Gastrocnemius medialis (tissue), 4 donors: ENCODE data around the gene HIRA. TPM values are rescaled to one million over a fixed set of nuclear protein-coding genes. Genes with fewer than 3 reads are reported as not detected.
"Not testable (repeated sequence)": the region's sequence is repeated elsewhere in the genome, so short reads cannot be mapped to it uniquely, and the experiment has no call there.

Experiments used
- ATAC-seq, 2 donors: fragments of 150-250 bp; one replicate each; pipeline ENCODE4 v1.9.1; 2016
- DNase-seq, 2 donors: peaks; one replicate each; pipeline ENCODE4 v3.0.0-alpha.2; 2019
- H3K27ac ChIP-seq, 4 donors: fragments of 200-600 bp; sonication (generic); 1 replicate in 1 of 4; 2 replicates in 3 of 4; pipeline ENCODE4 v1.5.1; 2016 to 2018; ENCODE audit warnings: mild to moderate bottlenecking in 2 of 4, moderate library complexity in 1 of 4
- H3K27me3 ChIP-seq, 3 donors: fragments of 200-600 bp; sonication (generic) in 2 of 3; 1 replicate in 1 of 3; 2 replicates in 2 of 3; pipeline versions ENCODE4 v1.5.1 to v1.6.0; 2016 to 2019; ENCODE audit warnings: mild to moderate bottlenecking in 1 of 3, moderate library complexity in 1 of 3
- H3K36me3 ChIP-seq, 2 donors: fragments of 200-600 bp; sonication (generic) in 1 of 2; one replicate each; pipeline ENCODE4 v1.5.1; 2017 to 2018
- H3K4me1 ChIP-seq, 2 donors: fragments of 200-600 bp; sonication (generic) in 1 of 2; one replicate each; pipeline ENCODE4 v1.5.1; 2016 to 2017; ENCODE audit warnings: mild to moderate bottlenecking in 2 of 2
- H3K4me3 ChIP-seq, 4 donors: fragments of 200-600 bp; sonication (generic) in 3 of 4; 1 replicate in 1 of 4; 2 replicates in 3 of 4; pipeline ENCODE4 v1.5.1; 2016 to 2019; ENCODE audit warnings: mild to moderate bottlenecking in 2 of 4
- H3K9me3 ChIP-seq, 3 donors: fragments of 200-600 bp; sonication (generic) in 2 of 3; 1 replicate in 1 of 3; 2 replicates in 2 of 3; pipeline ENCODE4 v1.5.1; 2016 to 2019
- CTCF ChIP-seq, 5 experiments: fragments of 450-650 bp in 3 of 5; fragments of 200-600 bp in 2 of 5; sonication (generic) in 2 of 5; IDR thresholded peaks in 4 of 5; conservative IDR thresholded peaks in 1 of 5; 1 replicate in 4 of 5; 2 replicates in 1 of 5; pipeline ENCODE4 v1.5.1; 2016 to 2019; ENCODE audit warnings: antibody characterized with exemption in 5 of 5, mild to moderate bottlenecking in 3 of 5, moderate library complexity in 3 of 5
- POLR2A ChIP-seq, 2 donors: fragments of 450-650 bp; IDR thresholded peaks; one replicate each; pipeline ENCODE4 v1.6.1; 2017; ENCODE audit warnings: antibody characterized with exemption in 2 of 2, mild to moderate bottlenecking in 2 of 2, moderate library complexity in 2 of 2
- in situ Hi-C, 4 donors: fragments of 200-750 bp; cut with MboI; loops; one replicate each; pipeline versions ENCODE4 v1.15.0 to v1.8.0; 2017; ENCODE audit warnings: low sequenced_read_pairs in 4 of 4
- intact Hi-C: fragments of 100-400 bp; cut with DNase I; formaldehyde crosslinking; loops from one replicate; pipeline ENCODE4 v1.15.1; 2023; ENCODE audit warnings: low total_unique reads
- total RNA-seq, 4 donors: library from RNA; depleted of rRNA; stranded (reverse); fragments of >200 nt; gene quantifications; one replicate each; pipeline versions ENCODE4 v1.1.0 to v1.2.3, GENCODE V29; 2016

Gene HIRA
- total RNA-seq, 4 donors from 2014 or later, result 14.2 to 46.8 (median 24.6) TPM

- ATAC-seq (peak; percentile 49 to 58), DNase-seq (peak in 1 of 2 donors; percentile 51)
- Histone ChIP-seq H3K27me3 (no peaks in the 10 kb centered on the region), H3K27ac (peak overlapping the region; percentile 91 to 100 (median 96)), H3K36me3 (peaks cover 0 to 45% of the 10 kb centered on the region in 2 donors), H3K4me1 (peaks cover 39 to 45% of the 10 kb centered on the region in 2 donors), H3K9me3 (no peaks in the 10 kb centered on the region), H3K4me3 (peak overlapping the region; percentile 77 to 93 (median 86))
- TF ChIP-seq POLR2A (IDR thresholded peaks at IDR 0.05) (no peak), CTCF (IDR thresholded peaks at IDR 0.05 in 4 of 5, conservative IDR thresholded peaks at IDR 0.05 in 1 of 5) (no peak)
- intact Hi-C loops (no loop called here), in situ Hi-C loops (loop anchor here in 2 of 4 donors (10.0 kb wide), 2 partner anchors 153 to 163 kb away; partner anchors contain the start of gene CLTCL1 (in 1 of the 2))
Measured at GRCh38 chr22:19448076-19448607, 16.6 kb upstream of the HIRA start.

GRCh38 chr22:19447330-19448075 lies 16.0 kb upstream of the HIRA start, which contains the start of gene C22orf39:
Gene C22orf39, minus strand, starts transcription at chr22:19447711. Its CDS starts 23 bp downstream, at chr22:19447688.
- peak; percentile 90 for ATAC-seq
- intact Hi-C loops, result loop anchor here (1.0 kb wide), 2 partner anchors 15 to 32 kb away; partner anchors contain the start of genes CDC45, MRPL40 and UFD1
- H3K4me1 ChIP-seq, result peaks cover 46 to 51% of the 10 kb centered on the region in 2 donors

GRCh38 chr22:19446603-19447329 lies 15.2 kb upstream of the HIRA start:
- Histone ChIP-seq H3K9me3 (no peaks in the 10 kb centered on the region), H3K27ac (peak overlapping the region; percentile 91 to 100 (median 96)), H3K4me3 (peak overlapping the region; percentile 77 to 93 (median 86)), H3K4me1 (peaks cover 53 to 57% of the 10 kb centered on the region in 2 donors), H3K36me3 (peaks cover 0 to 32% of the 10 kb centered on the region in 2 donors), H3K27me3 (no peaks in the 10 kb centered on the region)
- in situ Hi-C loops, result loop anchor here in 2 of 4 donors (10.0 kb wide), 2 partner anchors 152 to 162 kb away; partner anchors contain the start of gene CLTCL1 (in 1 of the 2)
- intact Hi-C loops, result loop anchor here (1.0 kb wide), 2 partner anchors 14 to 33 kb away; partner anchors contain the start of genes CDC45, MRPL40 and UFD1
- TF ChIP-seq POLR2A (IDR thresholded peaks at IDR 0.05), result no peak
- no peak for TF ChIP-seq CTCF (IDR thresholded peaks at IDR 0.05 in 4 of 5, conservative IDR thresholded peaks at IDR 0.05 in 1 of 5)
- peak; percentile 2 to 9 for ATAC-seq
- no peak for DNase-seq

More at GRCh38 chr22:19447330-19448075, 16.0 kb upstream of the HIRA start, which contains the start of gene C22orf39:
- no peaks in the 10 kb centered on the region for H3K27me3 ChIP-seq
- peak within 1 kb of the TSS; percentile 77 to 93 (median 86) for H3K4me3 ChIP-seq
- DNase-seq, result peak; percentile 93 to 94
- peaks cover 0 to 39% of the 10 kb centered on the region in 2 donors for H3K36me3 ChIP-seq
- H3K27ac ChIP-seq, result peak within 1 kb of the TSS; percentile 91 to 100 (median 96)
- no peaks in the 10 kb centered on the region for H3K9me3 ChIP-seq
- peak; percentile 91 to 95 for TF ChIP-seq POLR2A (IDR thresholded peaks at IDR 0.05)
- TF ChIP-seq CTCF (IDR thresholded peaks at IDR 0.05 in 4 of 5, conservative IDR thresholded peaks at IDR 0.05 in 1 of 5), result peak in 3 of 5 experiments; percentile 6 to 16 (median 10)
- in situ Hi-C loops, result loop anchor here in 2 of 4 donors (10.0 kb wide), 2 partner anchors 153 to 163 kb away; partner anchors contain the start of gene CLTCL1 (in 1 of the 2)

GRCh38 chr22:19445279-19445982 lies 13.9 kb upstream of the HIRA start:
- intact Hi-C loops, result loop anchor here (2.0 kb wide), 1 partner anchor 155 kb away; the partner anchor contains the start of gene CLTCL1
- in situ Hi-C loops, result loop anchor here in 2 of 4 donors (10.0 kb wide), 2 partner anchors 151 to 161 kb away; partner anchors contain the start of gene CLTCL1 (in 1 of the 2)
- Histone ChIP-seq H3K36me3 (peaks cover 0 to 22% of the 10 kb centered on the region in 2 donors), H3K4me3 (peak overlapping the region in 3 of 4 donors; percentile 77 to 93 (median 79)), H3K4me1 (peaks cover 67 to 70% of the 10 kb centered on the region in 2 donors), H3K27ac (peak overlapping the region; percentile 91 to 100 (median 96))
- not testable (repeated sequence) for H3K9me3 ChIP-seq, DNase-seq, ATAC-seq, H3K27me3 ChIP-seq
